Fibroblast of pulmonary artery (primary cell): ENCODE results near the gene RNF186.
"Not testable (repeated sequence)": the region's sequence is repeated elsewhere in the genome, so short reads cannot be mapped to it uniquely, and the experiment has no call there.

Source experiments
- DNase-seq: peaks from one replicate; pipeline ENCODE4 v3.0.0-alpha.2; 2010; ENCODE audit warnings: low read depth
- H3K4me3 ChIP-seq: replicated peaks from 2 replicates; pipeline ENCODE4 v1.5.1; 2011; ENCODE audit warnings: low read depth, mild to moderate bottlenecking, control low read depth, low read length, moderate library complexity
- TF ChIP-seq, protein P1 (sequence below): IDR thresholded peaks from 2 replicates; pipeline ENCODE4 v1.5.1; 2011; ENCODE audit warnings: mild to moderate bottlenecking, control low read depth, low read length, inconsistent platforms; ENCODE audit errors: missing control alignments

RNF186 gene

DNA sequence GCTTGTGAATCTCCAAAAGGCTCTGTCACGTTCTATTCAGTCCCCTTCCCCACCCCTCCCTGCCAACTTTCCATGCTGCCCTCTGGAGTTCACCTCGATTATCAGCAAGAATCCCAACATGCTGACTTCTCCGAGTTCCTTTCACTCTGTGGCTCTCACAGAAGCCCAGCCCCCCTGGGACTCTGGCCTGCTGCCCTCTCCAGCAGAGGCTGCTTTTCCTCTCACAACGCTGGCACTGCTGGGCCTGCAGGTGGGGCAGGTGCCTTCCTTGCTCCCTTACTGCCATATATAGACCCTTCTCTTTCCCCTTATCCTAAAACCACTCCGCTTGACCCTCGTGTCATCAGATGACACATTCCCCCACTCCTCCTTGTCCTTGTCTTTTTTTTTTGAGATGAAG, 10.2 kb upstream of the RNF186 start:
- TF ChIP-seq, protein P1, sequence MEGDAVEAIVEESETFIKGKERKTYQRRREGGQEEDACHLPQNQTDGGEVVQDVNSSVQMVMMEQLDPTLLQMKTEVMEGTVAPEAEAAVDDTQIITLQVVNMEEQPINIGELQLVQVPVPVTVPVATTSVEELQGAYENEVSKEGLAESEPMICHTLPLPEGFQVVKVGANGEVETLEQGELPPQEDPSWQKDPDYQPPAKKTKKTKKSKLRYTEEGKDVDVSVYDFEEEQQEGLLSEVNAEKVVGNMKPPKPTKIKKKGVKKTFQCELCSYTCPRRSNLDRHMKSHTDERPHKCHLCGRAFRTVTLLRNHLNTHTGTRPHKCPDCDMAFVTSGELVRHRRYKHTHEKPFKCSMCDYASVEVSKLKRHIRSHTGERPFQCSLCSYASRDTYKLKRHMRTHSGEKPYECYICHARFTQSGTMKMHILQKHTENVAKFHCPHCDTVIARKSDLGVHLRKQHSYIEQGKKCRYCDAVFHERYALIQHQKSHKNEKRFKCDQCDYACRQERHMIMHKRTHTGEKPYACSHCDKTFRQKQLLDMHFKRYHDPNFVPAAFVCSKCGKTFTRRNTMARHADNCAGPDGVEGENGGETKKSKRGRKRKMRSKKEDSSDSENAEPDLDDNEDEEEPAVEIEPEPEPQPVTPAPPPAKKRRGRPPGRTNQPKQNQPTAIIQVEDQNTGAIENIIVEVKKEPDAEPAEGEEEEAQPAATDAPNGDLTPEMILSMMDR = no peak
- no peak for DNase-seq
- no peak overlapping the region for H3K4me3 ChIP-seq

DNA sequence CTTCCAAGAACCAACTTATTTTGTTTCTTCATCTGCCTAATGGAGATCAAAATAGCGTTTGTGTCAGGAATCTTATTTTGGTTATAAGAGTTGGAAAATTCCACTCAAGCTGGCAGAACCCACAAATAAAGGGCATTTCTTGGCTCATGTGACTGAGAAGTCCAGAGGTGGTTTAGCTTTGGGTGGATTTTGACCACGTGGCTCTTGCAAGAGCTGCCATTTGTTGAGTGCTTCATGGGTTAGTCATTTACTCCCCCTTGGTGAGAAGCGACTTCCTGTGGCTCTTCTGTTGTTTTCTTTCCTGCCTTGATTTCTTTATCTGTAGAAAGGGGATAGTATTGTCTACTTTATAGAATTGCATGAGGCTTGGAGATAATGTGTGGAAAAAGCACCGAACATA, 9.5 kb upstream of the RNF186 start:
- no peak overlapping the region for H3K4me3 ChIP-seq
- no peak for DNase-seq
- TF ChIP-seq, protein P1 = no peak

DNA sequence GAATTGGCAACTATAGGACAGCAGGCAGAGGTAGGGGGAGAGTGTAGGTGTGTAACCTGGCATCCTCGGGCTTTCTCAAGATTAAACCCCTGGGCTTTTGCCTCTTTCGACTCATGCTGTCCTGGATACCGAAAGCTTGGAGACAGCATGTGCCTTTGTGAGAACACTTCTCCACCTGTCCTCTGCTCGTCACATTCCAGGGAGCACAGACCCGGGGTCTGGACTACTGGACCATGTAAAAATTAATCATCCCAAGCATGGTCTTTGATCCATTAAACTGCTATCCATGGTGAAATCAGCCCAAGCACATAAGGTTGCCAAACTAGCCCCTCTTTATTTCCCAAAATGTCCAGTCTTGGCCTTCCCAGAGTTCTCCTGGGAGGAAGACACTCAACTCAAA, 9.0 kb upstream of the RNF186 start:
- DNase-seq = no peak
- TF ChIP-seq, protein P1 = no peak
- no peak overlapping the region for H3K4me3 ChIP-seq

DNA sequence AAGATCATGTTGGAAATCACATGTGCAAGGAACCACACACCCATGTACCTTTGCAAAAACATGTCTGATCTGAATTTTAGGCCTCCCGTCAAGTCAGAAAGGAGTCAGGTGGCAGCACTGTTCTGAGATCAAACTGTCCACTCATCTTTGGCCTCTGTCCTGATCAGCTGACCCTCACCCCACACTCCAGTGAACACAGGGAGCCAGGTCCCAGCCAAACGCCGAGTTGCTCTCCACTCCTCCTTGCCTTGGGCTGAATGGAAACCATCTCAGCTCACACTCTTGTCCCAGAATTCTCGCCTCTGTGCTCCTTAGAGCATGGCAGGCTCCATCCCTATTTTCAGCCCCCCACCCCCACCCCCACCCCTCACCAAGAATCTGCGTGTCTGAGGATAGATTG, 4.6 kb upstream of the RNF186 start:
- no peak overlapping the region for H3K4me3 ChIP-seq
- TF ChIP-seq, protein P1 = no peak
- DNase-seq = no peak

DNA sequence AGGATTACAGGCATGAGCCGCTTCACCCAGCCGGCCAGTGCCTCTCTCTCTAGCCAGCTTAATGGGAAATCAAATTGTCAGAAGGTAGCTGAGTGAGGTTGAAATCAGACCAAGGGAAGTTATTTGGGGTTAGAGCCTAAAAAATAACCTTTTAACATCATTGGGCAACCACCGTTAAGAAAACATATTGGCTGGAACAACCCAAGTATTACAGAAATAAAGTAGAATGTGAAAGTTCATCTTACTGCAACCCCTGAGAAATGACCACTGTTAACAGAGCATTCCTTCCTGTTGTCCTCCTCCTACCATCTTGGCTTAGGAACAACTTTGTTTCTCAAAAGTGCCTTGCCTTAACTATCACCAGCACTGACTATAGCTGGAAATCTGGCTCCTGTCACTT, 3.2 kb upstream of the RNF186 start:
- no peak overlapping the region for H3K4me3 ChIP-seq
- no peak for DNase-seq
- TF ChIP-seq, protein P1 = no peak

DNA sequence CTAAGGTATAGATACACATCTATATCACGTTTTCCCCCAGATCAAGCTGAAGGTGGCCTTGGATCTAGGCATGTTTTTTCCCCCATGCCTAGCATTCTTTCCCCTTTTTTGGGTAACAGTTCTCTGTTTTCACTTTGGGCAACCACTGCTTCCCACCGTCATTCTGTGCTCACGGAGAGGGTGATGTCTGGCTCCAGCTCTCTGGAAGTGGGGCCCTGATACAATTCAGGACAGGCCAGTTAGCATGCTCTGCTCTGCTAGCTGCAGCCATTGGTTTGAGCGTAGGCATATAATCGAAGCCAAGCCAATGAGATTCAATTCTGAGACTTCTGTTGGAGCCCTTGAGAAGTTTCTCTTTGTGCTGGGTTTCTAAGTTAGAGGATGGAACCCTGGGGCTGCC, 2.1 kb upstream of the RNF186 start:
- TF ChIP-seq, protein P1 = no peak
- no peak for DNase-seq
- H3K4me3 ChIP-seq = no peak overlapping the region

DNA sequence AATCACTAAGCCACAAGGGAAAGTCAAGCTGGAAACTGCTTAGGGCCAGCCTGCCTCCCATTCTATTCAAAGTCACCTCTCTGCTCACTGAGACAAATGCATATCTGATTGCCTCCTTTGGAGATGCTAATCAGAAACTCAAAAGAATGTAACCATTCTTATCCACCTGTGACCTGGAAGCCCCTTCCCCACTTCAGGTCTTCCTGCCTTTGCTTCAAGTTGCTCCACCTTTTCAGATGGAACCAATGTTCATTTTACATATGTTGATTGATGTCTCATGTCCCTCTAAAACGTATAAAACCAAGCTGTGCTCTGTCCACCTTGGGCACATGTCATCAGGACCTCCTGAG, 1.6 kb upstream of the RNF186 start:
- not testable (repeated sequence) for H3K4me3 ChIP-seq, DNase-seq
